ENCODE results near the gene ARV1.
"Not testable (repeated sequence)": the region's sequence is repeated elsewhere in the genome, so short reads cannot be mapped to it uniquely, and the experiment has no call there.

Gene ARV1

GRCh38 chr1:231021540-231022031 lies 42.7 kb downstream of the ARV1 start:
- H3K4me3 ChIP-seq (ENCODE audit: low read depth, low read length): no peak overlapping the region
- no peak for DNase-seq (ENCODE audit: low read depth)
- TF ChIP-seq MAX (IDR thresholded peaks at IDR 0.05; ENCODE audit: low read depth, low read length) (no peak), MYC (IDR thresholded peaks at IDR 0.05; ENCODE audit: low read depth, low read length) (no peak)

- not testable (repeated sequence) for H3K4me3 ChIP-seq (ENCODE audit: low read depth, low read length); DNase-seq (ENCODE audit: low read depth)
These were observed 43.6 kb downstream of the ARV1 start for GRCh38 chr1:231022543-231022942.

GRCh38 chr1:231023150-231023549 lies 44.3 kb downstream of the ARV1 start:
- DNase-seq (ENCODE audit: low read depth): no peak
- no peak for TF ChIP-seq POLR2A (IDR thresholded peaks at IDR 0.05; ENCODE audit: extremely low read depth, insufficient read length)
- no peak for TF ChIP-seq MYC (IDR thresholded peaks at IDR 0.05; ENCODE audit: low read depth, low read length)
- no peak for TF ChIP-seq CTCF (IDR thresholded peaks at IDR 0.05; ENCODE audit: low read depth, low read length)
- TF ChIP-seq MAX (IDR thresholded peaks at IDR 0.05; ENCODE audit: low read depth, low read length): no peak
- no peak overlapping the region for H3K4me3 ChIP-seq (ENCODE audit: low read depth, low read length)

- no peak overlapping the region for H3K4me3 ChIP-seq (ENCODE audit: low read depth, low read length)
- TF ChIP-seq MYC (IDR thresholded peaks at IDR 0.05; ENCODE audit: low read depth, low read length) (no peak), CTCF (IDR thresholded peaks at IDR 0.05; ENCODE audit: low read depth, low read length) (no peak), MAX (IDR thresholded peaks at IDR 0.05; ENCODE audit: low read depth, low read length) (no peak), POLR2A (IDR thresholded peaks at IDR 0.05; ENCODE audit: extremely low read depth, insufficient read length) (no peak)
- DNase-seq (ENCODE audit: low read depth): no peak
These were observed 47.7 kb downstream of the ARV1 start for GRCh38 chr1:231026576-231026975.

GRCh38 chr1:231027136-231027925 lies 48.4 kb downstream of the ARV1 start:
- H3K4me3 ChIP-seq (ENCODE audit: low read depth, low read length): no peak overlapping the region
- TF ChIP-seq CTCF (IDR thresholded peaks at IDR 0.05; ENCODE audit: low read depth, low read length): no peak
- TF ChIP-seq POLR2A (IDR thresholded peaks at IDR 0.05; ENCODE audit: extremely low read depth, insufficient read length): no peak
- no peak for TF ChIP-seq MAX (IDR thresholded peaks at IDR 0.05; ENCODE audit: low read depth, low read length)
- DNase-seq (ENCODE audit: low read depth): no peak

GRCh38 chr1:231027971-231028370 lies 49.1 kb downstream of the ARV1 start:
- no peak for DNase-seq (ENCODE audit: low read depth)
- TF ChIP-seq CTCF (IDR thresholded peaks at IDR 0.05; ENCODE audit: low read depth, low read length) (no peak), POLR2A (IDR thresholded peaks at IDR 0.05; ENCODE audit: extremely low read depth, insufficient read length) (no peak), MYC (IDR thresholded peaks at IDR 0.05; ENCODE audit: low read depth, low read length) (no peak), MAX (IDR thresholded peaks at IDR 0.05; ENCODE audit: low read depth, low read length) (no peak)
- H3K4me3 ChIP-seq (ENCODE audit: low read depth, low read length): no peak overlapping the region
